AG09309 (cell line): Measurements from ENCODE around the gene TPH2.

Source experiments
- DNase-seq: peaks from one replicate; pipeline ENCODE4 v3.0.0-alpha.2; 2010; ENCODE audit warnings: low read depth
- H3K4me3 ChIP-seq: 2 replicates; pipeline ENCODE4 v1.5.1; 2011; ENCODE audit warnings: mild to moderate bottlenecking, low read depth, low read length, moderate library complexity; ENCODE audit not compliant: control insufficient read depth
- CTCF ChIP-seq: IDR thresholded peaks from 2 replicates; pipeline ENCODE4 v1.5.1; 2011; ENCODE audit warnings: mild to moderate bottlenecking, low read depth, low read length, inconsistent platforms; ENCODE audit not compliant: insufficient read depth, control insufficient read depth; ENCODE audit errors: missing control alignments

Gene TPH2

GRCh38 chr12:71938728-71939385 lies at the start of gene TPH2:
Gene TPH2, plus strand, starts transcription at chr12:71938845. Its CDS starts 142 bp downstream, at chr12:71938987.
- peak; percentile 60 for TF ChIP-seq CTCF
- no peak for DNase-seq
- H3K4me3 ChIP-seq, result no peak within 1 kb of the TSS

GRCh38 chr12:71890475-71890874 lies 48.2 kb upstream of the TPH2 start:
- DNase-seq, result no peak
- no peak for TF ChIP-seq CTCF
- no peak overlapping the region for H3K4me3 ChIP-seq

DNA sequence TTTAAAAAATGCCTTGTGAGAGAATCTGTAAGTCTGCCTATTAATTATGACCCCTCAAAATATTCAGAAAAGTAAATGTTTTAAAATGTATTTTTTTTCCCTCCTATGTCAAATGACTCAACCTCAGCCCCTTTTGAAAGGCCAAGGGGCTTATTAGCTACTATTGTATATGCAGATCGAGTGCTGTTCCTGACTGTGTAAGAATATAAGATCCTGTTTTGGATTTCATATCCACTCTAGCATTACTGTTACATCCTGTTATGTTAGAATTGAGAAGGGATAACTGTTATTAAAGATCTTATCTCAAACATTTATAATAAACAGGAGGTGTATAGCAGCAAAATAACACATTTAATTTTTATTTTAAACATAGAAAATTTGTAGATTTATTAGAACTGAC lies 46.6 kb upstream of the TPH2 start:
- DNase-seq, result no peak
- no peak for TF ChIP-seq CTCF
- no peak overlapping the region for H3K4me3 ChIP-seq

DNA sequence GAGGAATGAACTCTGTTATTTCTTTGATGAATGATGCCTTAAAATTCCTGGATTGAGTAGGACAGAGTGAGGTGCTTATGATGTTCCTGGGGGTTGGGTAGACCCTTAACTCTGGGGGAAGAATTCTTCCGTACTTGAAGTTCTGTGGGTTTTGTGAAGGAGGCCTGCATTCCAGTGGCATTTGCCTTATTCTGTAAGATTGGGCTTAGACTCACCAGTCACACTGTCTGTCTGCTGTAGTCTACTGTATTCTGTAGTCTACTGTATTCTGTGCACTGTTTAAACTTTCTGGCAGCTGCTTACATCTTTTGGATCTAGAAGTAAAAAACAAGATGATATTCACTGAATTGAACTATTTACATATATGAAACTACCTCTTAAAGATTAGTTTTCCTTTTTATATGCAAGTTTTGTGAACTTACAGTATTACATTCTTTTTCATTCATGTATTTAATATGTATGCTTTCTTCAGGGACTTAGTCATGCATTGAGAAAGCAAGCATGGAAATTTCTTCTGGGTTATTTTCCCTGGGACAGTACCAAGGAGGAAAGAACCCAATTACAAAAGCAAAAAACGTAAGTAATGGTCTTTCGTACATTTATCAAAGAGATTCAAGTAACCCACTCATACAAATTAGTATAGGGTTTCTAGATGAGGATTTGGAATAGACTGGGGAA lies 42.3 kb upstream of the TPH2 start:
- no peak for DNase-seq
- no peak overlapping the region for H3K4me3 ChIP-seq
- TF ChIP-seq CTCF, result no peak

- DNase-seq, result no peak
- H3K4me3 ChIP-seq, result no peak overlapping the region
These were observed 38.6 kb upstream of the TPH2 start for GRCh38 chr12:71900091-71900490.

GRCh38 chr12:71904629-71905028 lies 34.0 kb upstream of the TPH2 start:
- no peak for TF ChIP-seq CTCF
- no peak overlapping the region for H3K4me3 ChIP-seq
- DNase-seq, result no peak

More at GRCh38 chr12:71900091-71900490, 38.6 kb upstream of the TPH2 start:
- peak; percentile 29 for TF ChIP-seq CTCF
